ENCODE data around the gene CRIM1.

DNA sequence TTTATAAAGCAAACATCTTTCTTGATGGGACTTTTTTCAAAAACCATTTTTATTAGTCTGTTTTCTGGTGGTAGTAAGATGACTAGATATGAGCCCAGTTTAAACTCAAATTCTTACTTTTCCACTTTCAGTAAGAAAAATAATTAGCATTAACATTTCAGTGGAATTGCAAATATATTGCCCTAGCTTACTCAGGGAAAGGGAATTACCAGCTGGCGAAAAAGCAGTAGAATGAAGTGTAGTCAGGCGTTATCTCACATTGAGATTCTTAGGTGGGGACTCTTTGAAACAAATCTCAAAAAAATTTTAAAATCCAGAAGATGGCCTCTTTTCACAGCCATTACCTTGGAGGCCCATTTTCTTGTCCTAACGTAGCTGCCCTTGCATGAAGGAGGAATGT, 65.8 kb downstream of the CRIM1 start:
- TF ChIP-seq, protein P1, sequence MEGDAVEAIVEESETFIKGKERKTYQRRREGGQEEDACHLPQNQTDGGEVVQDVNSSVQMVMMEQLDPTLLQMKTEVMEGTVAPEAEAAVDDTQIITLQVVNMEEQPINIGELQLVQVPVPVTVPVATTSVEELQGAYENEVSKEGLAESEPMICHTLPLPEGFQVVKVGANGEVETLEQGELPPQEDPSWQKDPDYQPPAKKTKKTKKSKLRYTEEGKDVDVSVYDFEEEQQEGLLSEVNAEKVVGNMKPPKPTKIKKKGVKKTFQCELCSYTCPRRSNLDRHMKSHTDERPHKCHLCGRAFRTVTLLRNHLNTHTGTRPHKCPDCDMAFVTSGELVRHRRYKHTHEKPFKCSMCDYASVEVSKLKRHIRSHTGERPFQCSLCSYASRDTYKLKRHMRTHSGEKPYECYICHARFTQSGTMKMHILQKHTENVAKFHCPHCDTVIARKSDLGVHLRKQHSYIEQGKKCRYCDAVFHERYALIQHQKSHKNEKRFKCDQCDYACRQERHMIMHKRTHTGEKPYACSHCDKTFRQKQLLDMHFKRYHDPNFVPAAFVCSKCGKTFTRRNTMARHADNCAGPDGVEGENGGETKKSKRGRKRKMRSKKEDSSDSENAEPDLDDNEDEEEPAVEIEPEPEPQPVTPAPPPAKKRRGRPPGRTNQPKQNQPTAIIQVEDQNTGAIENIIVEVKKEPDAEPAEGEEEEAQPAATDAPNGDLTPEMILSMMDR (IDR thresholded peaks at IDR 0.05): no peak
- TF ChIP-seq POLR2A (IDR thresholded peaks at IDR 0.05) (no peak), POLR2AphosphoS5 (IDR thresholded peaks at IDR 0.05) (no peak), EP300 (IDR thresholded peaks at IDR 0.05; ENCODE audit: low read depth) (no peak)
